HUES48 (cell line): ENCODE results near the gene BZW2.

Experiments
- H3K27ac ChIP-seq: one replicate; pipeline ENCODE4 v1.7.0; 2013; ENCODE audit warnings: low read depth, low read length, inconsistent platforms
- H3K27me3 ChIP-seq: 2 replicates; pipeline ENCODE4 v1.6.1; 2013; ENCODE audit warnings: mild to moderate bottlenecking, low read length; ENCODE audit not compliant: control insufficient read depth, insufficient read depth
- H3K36me3 ChIP-seq: 2 replicates; pipeline ENCODE4 v1.6.1; 2013; ENCODE audit warnings: low read length; ENCODE audit not compliant: control insufficient read depth, insufficient read depth
- H3K4me1 ChIP-seq: 2 replicates; pipeline ENCODE4 v1.6.1; 2013; ENCODE audit warnings: mild to moderate bottlenecking, low read length; ENCODE audit not compliant: control insufficient read depth, insufficient read depth
- H3K4me3 ChIP-seq: 2 replicates; pipeline ENCODE4 v1.5.1; 2013; ENCODE audit warnings: mild to moderate bottlenecking, low read depth, low read length
- H3K9ac ChIP-seq: 2 replicates; pipeline ENCODE4 v1.6.1; 2013; ENCODE audit warnings: mild to moderate bottlenecking, low read depth, low read length, moderate library complexity
- H3K9me3 ChIP-seq: 2 replicates; pipeline ENCODE4 v1.6.1; 2013; ENCODE audit warnings: low read length; ENCODE audit not compliant: control insufficient read depth, insufficient read depth

The BZW2 gene

DNA sequence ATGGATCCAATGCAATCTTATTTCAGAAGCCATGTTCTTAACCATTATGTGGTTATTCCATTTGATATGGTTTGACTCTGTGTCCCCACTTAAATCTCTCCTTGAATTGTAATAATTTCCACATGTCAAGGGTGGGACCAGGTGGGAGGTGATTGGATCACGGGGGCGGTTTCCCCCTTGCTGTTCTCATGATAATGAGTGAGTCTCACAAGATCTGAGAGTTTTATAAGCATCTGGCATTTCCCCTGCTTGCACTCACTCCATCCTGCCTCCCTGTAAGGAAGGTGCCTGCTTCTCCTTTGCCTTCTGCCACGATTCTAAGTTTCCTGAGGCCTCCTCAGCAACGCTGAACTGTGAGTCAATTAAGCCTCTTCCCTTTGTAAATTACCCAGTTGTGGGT, 75.6 kb downstream of the BZW2 start:
- Histone ChIP-seq H3K9ac (no peak overlapping the region), H3K27ac (no peak overlapping the region), H3K9me3 (no peaks in the 10 kb centered on the region)

DNA sequence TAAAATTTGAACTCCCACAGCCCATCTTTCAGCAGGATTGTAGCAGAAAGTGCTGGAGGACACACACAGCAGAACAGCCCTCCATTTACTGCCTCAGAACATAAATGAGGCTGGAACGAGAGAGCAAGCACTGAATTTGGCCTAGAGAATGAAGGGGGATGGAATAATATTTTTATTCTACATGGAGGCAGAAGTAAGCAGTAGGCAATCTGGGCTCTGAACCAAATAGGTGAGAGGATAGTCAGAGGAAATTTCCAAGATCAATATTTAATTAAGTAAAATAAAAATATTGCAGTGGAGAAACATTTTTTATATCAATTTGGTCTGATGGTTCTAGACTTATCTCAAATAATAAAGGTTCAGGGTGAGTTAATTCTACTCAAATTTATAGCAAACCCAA, 78.4 kb downstream of the BZW2 start:
- no peaks in the 10 kb centered on the region for H3K4me1 ChIP-seq
- no peaks in the 10 kb centered on the region for H3K36me3 ChIP-seq
- H3K9ac ChIP-seq: no peak overlapping the region
- no peak overlapping the region for H3K27ac ChIP-seq
- H3K9me3 ChIP-seq: no peaks in the 10 kb centered on the region
- H3K4me3 ChIP-seq: no peak overlapping the region
- no peaks in the 10 kb centered on the region for H3K27me3 ChIP-seq

More for the DNA sequence above, 75.6 kb downstream of the BZW2 start:
- Histone ChIP-seq H3K36me3 (no peaks in the 10 kb centered on the region), H3K4me3 (no peak overlapping the region), H3K27me3 (no peaks in the 10 kb centered on the region), H3K4me1 (no peaks in the 10 kb centered on the region)

DNA sequence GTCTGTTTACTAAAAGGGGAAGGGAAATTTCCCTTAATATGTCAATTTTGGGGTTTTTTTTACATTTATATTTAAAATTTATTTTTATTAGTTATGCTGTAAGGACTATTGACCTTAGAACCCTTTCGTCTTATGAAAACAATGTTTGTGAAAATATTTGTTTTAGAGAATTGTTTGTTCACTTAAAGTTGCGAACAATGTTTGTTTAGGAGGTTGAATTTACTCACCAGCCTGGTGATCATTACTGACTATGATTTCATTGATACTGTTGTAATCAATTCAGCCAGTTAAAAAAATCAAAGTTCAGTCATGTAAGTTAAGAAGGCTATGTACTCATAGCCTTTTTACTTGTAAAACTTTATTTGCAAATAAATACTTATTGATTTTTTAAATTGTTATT, 80.2 kb downstream of the BZW2 start:
- no peaks in the 10 kb centered on the region for H3K36me3 ChIP-seq
- H3K9ac ChIP-seq: no peak overlapping the region
- H3K9me3 ChIP-seq: no peaks in the 10 kb centered on the region
- H3K4me3 ChIP-seq: no peak overlapping the region
- H3K4me1 ChIP-seq: no peaks in the 10 kb centered on the region
- H3K27ac ChIP-seq: no peak overlapping the region
- no peaks in the 10 kb centered on the region for H3K27me3 ChIP-seq

DNA sequence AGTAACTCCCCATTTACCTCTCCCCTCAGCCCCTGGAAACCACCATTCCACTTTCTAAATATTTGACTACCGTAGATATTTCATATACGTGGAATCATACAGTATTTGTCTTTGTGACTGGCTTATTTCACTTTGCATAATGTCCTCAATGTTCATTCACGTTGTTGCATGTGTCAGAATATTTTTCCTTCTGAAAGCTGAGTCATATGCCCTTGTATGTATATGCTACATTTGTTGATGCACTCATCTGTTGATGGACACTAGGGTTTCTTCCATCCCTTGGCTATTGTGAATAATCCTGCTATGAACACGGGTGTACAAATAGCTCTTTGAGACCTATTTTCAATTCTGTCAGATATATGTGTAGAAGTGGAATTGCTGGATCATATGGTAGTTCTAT, 81.8 kb downstream of the BZW2 start:
- no peaks in the 10 kb centered on the region for H3K9me3 ChIP-seq
- no peak overlapping the region for H3K27ac ChIP-seq
- H3K4me3 ChIP-seq: no peak overlapping the region
- no peak overlapping the region for H3K9ac ChIP-seq
- no peaks in the 10 kb centered on the region for H3K36me3 ChIP-seq
- no peaks in the 10 kb centered on the region for H3K27me3 ChIP-seq
- no peaks in the 10 kb centered on the region for H3K4me1 ChIP-seq

DNA sequence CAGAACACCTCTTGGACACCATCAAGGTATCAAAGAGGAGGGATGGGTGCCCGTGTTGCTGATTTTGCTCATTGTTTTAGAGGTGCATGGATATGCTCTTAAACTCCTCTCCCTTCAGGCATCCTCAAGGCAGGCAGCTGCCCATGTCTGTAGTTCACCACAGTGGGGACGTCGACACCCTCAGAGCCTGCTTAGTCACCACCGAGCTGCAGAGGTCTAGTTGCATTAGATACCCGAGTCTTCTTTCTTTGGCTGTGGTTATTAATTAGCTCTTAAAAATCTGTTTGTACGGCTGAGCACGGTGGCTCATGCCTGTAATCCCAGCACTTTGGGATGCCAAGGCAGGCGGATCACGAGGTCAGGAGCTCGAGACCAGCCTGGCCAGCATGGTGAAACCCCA, 82.8 kb downstream of the BZW2 start:
- no peaks in the 10 kb centered on the region for H3K36me3 ChIP-seq
- H3K9me3 ChIP-seq: no peaks in the 10 kb centered on the region
- H3K9ac ChIP-seq: no peak overlapping the region
- no peaks in the 10 kb centered on the region for H3K27me3 ChIP-seq
- H3K4me1 ChIP-seq: no peaks in the 10 kb centered on the region
- no peak overlapping the region for H3K27ac ChIP-seq
- no peak overlapping the region for H3K4me3 ChIP-seq

DNA sequence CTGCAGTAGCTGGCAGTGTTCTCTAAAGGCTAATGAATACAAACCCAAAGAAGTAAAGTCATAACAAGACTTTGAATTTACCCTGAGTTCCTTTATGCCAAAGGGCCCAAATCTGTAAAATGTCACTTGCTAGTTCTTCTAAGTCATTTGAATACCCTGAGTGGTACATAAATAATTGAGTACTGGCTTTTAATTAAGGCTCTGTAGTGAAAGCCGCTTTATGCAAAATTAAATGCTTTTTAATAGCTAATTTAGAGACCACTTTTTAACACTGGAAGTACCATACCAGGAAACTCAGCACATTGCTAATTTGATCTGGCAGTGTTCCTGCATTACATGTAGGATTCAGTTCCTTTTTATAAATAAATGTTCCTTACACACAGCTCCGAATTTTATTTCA, 83.6 kb downstream of the BZW2 start:
- no peaks in the 10 kb centered on the region for H3K27me3 ChIP-seq
- H3K4me3 ChIP-seq: no peak overlapping the region
- no peak overlapping the region for H3K9ac ChIP-seq
- H3K36me3 ChIP-seq: no peaks in the 10 kb centered on the region
- no peak overlapping the region for H3K27ac ChIP-seq
- H3K4me1 ChIP-seq: no peaks in the 10 kb centered on the region
- no peaks in the 10 kb centered on the region for H3K9me3 ChIP-seq

DNA sequence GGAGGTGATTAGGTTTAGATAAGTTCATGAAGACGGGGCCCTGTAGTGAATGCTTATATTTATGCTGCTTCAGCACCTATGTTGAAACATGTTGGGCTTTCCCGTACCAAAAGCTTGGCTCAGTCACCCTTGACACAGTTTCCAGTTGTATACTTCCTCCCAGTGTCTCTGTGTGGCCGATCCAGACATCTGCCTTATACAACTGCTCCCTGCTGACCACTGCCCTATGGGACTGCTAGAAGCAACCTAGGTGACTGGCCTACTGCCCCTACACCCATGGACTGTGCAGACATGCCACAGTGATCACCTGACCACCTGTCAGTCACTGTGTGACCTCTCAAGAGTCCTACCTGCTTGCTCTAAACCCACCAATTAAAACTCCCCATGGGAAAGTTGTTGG, 85.0 kb downstream of the BZW2 start:
- H3K36me3 ChIP-seq: no peaks in the 10 kb centered on the region

DNA sequence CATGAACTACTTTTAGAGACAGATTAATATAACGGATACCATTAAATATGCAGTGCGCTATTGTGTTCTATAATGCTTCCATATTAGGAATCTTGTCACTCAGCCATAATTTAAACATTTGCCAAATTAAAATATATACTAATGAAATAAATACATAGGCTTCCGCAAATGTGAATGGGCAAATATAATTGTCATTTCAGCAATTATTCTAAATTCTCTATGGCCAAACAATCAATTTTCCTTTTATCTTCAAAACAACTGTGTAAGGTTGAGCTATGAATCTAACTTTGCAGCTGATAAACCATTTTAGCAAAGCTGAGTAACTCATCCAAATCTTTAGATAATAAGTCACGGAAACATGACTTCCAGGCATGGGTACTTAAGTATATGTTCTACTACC, 86.8 kb downstream of the BZW2 start:
- H3K36me3 ChIP-seq: no peaks in the 10 kb centered on the region
- no peak overlapping the region for H3K27ac ChIP-seq
- no peaks in the 10 kb centered on the region for H3K27me3 ChIP-seq
- no peak overlapping the region for H3K9ac ChIP-seq
- H3K4me1 ChIP-seq: peaks cover 13% of the 10 kb centered on the region
- no peak overlapping the region for H3K4me3 ChIP-seq
- no peaks in the 10 kb centered on the region for H3K9me3 ChIP-seq

More for the DNA sequence above, 85.0 kb downstream of the BZW2 start:
- Histone ChIP-seq H3K9ac (no peak overlapping the region), H3K4me1 (no peaks in the 10 kb centered on the region), H3K27me3 (no peaks in the 10 kb centered on the region), H3K9me3 (no peaks in the 10 kb centered on the region), H3K27ac (no peak overlapping the region), H3K4me3 (no peak overlapping the region)

DNA sequence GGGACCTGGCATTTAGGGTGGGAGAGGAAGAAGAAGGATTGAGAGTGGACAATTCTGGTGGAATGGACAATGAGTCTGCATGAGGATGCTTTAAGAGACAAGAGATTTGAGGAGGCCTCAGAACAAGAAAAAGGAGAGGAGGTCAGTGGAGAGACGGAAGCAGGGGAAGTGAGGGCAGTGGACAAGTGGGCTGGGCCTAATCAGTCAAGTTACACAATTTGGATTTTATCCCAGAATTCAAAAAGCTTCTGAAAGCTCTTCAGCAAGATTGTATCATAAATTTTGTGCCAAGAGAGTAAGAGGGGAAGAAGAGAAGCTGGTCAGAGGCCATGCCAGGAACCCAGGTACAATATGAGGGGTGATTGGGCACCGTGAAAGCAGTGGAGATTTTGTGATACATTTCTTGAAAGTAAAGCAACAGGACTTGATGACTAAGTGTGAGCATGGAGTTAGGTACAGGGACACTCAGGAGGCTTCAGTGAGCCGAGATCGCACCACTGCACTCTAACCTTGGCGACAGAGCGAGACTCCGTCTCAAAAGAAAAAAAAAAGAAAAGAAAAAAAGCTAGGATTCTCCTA, 88.3 kb downstream of the BZW2 start:
- Histone ChIP-seq H3K4me3 (no peak overlapping the region), H3K9ac (no peak overlapping the region), H3K4me1 (peaks cover 15% of the 10 kb centered on the region), H3K9me3 (no peaks in the 10 kb centered on the region), H3K36me3 (no peaks in the 10 kb centered on the region), H3K27me3 (no peaks in the 10 kb centered on the region), H3K27ac (no peak overlapping the region)

DNA sequence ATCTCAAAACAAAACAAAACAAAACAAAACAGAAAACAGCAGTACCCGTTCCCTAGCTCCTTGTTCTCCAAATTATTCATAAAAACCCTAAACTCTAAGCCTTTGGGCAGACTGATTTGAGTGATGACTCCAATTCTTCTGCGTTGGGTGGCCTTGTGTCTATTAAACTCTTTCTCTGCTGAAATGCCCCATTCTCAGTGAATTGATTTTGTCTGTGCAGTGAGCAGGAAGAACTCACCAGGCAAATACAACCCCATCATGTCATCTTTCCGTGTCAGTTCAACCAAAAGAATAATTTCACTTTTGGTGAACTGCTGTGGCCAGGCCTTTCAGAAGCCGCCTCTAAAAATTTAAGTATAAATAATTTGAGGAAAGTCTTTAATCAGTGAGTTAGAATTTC, 89.0 kb downstream of the BZW2 start:
- no peak overlapping the region for H3K27ac ChIP-seq
- H3K9me3 ChIP-seq: no peaks in the 10 kb centered on the region
- H3K9ac ChIP-seq: no peak overlapping the region
- H3K4me1 ChIP-seq: peaks cover 15% of the 10 kb centered on the region
- H3K27me3 ChIP-seq: no peaks in the 10 kb centered on the region
- H3K4me3 ChIP-seq: no peak overlapping the region
- no peaks in the 10 kb centered on the region for H3K36me3 ChIP-seq

DNA sequence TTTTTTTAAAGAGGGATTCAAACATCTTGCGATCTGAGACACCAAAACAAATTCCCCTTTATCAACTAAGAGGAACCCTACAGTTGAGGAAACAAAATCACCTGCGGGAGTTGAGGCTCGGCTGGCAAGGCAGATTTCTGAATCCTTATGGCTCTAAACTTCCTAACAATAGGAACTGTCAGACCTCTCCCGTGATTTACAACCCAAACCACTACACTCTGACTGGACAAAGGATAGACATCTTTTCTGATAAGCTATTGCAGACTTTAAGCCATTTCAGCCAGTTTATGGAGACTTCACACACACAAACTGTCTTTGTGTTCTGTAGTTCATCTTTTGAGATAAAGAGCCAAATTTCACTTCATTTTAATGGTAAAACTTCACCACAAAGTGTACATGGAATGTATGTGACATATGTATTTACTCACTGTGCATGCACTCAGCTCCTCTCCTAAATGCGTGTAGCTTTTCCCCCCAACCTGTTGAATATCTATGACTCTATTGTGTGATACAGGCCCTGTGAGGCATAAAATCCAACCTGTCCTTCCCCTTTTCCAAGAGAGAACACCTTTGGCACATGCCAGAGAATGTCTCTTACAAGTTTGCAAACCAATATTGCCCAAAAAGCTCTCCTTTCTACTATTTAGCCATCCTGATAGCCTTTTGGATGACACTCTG, 92.2 kb downstream of the BZW2 start:
- Histone ChIP-seq H3K27ac (no peak overlapping the region), H3K36me3 (no peaks in the 10 kb centered on the region), H3K4me1 (peaks cover 15% of the 10 kb centered on the region), H3K27me3 (no peaks in the 10 kb centered on the region), H3K4me3 (no peak overlapping the region), H3K9ac (no peak overlapping the region), H3K9me3 (no peaks in the 10 kb centered on the region)
